GM19372 (cell line): ENCODE results near the gene CDC14A.
A peak's percentile ranks its signal among the peaks of the same experiment; 100 is the strongest.
"Not testable (repeated sequence)": the region's sequence is repeated elsewhere in the genome, so short reads cannot be mapped to it uniquely, and the experiment has no call there.

ENCODE experiments used
- ATAC-seq: cut with Tn5 transposase; IDR thresholded peaks from one replicate; pipeline ENCODE4 v1.9.1; 2021; ENCODE audit warnings: mild to moderate bottlenecking, low read depth, moderate library complexity; ENCODE audit not compliant: unreplicated experiment

Gene CDC14A

DNA sequence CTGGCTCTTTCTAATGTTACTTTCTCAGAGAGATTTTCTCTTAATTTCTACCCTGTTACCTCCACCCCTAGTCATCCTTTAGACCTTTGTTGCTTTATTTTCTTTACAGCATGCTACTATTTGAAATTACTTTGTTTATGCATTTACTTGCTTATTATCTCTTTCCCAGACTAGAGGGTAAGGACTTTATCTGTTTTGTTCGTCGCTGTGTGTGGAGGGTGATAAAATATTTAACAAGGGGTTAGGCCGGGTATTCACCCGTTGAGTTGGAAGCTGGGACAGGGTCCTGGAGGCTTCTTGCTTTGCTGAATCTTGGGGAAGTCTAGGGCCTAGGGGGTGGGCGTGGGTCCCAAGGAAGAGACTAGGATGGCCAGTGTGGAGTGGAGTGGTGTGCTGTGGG, 43.6 kb downstream of the CDC14A start:
- ATAC-seq, result no peak

DNA sequence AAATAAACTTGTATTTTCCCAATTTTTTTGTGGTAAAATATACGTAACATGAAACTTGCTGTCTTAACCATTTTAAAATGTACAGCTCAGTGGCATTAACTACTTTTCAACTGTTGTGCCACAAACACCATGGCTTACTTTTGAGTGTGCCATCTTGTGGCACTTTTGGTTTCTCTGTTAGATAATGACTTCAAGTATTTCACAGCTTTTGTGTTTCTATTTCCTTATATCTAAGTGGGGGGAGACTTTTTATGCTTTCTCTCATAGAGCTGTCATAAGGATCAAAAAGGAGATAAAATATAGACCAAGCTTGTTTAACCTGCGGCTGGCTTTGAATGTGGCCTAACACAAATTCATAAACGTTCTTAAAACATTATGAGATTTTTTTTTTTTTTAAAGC, 44.3 kb downstream of the CDC14A start:
- no peak for ATAC-seq

DNA sequence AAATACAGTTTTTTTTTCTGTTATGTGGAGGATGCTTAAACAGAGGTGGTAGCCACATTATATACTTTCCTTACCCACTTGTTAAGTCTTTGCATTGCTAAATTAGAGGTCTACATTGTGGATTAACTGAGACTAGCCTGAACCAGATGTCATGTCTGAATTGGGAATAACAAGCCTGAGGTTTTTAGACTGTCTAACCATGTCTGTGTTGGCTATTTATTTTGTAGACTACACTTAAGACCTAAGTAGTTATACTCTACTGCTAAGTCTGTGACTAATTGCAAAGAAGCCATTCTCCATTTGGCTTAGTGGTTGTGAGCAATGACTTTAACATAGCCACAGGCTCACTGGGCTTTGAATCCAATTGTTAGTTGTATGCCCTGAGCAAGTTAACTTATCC, 45.4 kb downstream of the CDC14A start:
- no peak for ATAC-seq

DNA sequence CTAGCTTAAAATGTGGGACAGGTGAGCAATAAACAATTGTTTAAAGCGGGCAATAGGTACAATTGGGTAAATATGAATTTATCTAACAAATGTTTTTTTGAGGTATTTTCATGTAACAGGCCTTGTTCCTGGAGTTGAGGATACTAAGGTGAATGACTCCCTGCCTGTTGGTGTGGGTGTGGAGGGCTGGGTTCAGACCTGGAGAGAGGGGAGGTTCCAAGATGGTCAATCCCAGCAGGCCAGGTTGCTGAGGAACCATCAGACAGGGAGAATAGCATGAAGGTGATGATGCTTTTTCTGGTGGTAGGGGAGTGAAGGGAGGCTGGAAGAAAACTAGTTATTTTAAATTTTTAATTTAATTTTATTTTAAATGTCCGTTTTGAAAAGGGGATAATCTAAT, 46.3 kb downstream of the CDC14A start:
- ATAC-seq, result no peak

DNA sequence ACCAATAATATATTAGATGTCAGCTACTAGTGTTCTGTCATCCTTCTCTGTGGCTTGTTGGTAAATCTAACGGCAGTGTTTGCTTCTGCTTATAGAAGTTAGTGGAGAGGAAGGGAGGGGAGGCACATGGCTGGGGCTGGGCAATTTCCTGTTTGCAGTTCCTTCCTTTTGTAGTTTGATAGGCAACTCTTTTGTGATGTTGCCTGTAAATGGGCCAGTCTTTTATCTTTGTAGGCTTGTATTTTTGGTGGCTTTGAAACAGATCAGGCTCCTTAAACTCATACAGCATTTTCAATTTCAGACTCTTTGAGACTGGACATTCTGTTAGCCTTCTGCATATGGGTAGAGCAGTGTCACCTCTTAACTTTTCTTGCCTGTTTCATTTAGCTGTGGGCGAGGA, 48.1 kb downstream of the CDC14A start:
- peak; percentile 69 for ATAC-seq

DNA sequence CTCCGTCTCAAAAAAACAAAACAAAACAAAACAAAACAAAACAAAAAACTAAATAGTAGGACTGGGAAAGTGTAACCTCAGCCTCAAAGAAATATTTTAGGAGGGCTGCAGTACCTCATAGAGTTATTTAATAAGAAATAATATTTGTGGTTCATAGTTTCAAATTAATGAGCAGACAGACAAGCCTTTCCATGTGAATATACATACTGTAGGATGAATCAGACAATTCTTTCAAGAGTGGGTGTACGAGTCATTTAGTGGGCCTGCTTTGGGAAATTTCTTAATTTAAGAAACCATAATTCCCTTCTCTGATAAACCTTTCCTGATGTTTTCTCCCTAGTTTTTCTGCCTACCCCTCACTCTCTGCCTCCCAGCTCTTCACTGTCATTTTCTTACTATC, 52.5 kb downstream of the CDC14A start:
- no peak for ATAC-seq

DNA sequence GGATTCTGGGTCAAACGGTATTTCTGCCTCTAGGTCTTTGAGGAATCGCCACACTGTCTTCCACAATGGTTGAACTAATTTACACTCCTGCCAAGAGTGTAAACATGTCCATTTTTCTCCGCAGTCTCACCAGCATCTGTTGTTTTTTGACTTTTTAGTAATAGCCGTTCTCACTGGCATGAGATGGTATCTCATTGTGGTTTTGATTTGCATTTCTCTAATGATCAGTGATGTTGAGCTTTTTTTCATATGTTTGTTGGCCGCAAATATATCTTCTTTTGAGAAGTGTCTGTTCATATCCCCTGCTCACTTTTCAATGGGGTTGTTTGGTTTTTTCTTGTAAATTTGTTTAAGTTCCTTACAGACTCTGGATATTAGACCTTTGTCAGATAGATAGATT, 53.6 kb downstream of the CDC14A start:
- ATAC-seq, result not testable (repeated sequence)

DNA sequence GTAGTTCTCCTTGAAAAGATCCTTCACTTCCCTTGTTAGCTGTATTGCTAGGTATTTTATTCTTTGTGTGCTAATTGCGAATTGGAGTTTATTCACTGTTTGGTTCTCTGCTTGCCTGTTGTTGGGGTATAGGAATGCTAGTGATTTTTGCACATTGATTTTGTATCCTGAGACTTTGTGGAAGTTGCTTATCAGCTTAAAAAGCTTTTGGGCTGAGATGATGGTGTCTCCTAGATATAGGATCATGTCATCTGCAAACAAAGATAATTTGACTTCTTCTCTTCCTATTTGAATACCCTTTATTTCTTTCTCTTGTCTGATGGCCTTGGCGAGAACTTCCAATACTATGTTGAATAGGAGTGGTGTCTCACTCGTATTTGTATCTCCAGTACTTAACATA, 55.1 kb downstream of the CDC14A start:
- not testable (repeated sequence) for ATAC-seq

DNA sequence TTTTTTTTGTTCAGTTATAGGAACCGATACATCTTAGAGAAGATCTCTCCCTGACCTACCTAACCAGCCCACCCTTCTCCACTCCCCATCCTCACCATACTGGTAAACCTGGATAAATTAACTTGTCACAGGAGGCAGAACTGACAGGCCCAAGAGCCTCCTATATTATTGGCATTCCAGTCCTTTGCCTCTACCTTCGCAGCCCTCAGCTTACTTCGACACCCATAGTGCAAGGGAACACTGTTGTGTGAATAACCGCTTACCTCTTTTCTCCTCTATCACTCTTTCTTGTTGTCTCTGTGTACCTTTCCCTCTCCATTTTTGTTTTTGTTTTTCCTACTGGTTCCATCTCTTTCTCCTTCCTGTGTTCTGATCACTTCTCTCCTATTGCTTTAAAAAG, 58.7 kb downstream of the CDC14A start:
- no peak for ATAC-seq

DNA sequence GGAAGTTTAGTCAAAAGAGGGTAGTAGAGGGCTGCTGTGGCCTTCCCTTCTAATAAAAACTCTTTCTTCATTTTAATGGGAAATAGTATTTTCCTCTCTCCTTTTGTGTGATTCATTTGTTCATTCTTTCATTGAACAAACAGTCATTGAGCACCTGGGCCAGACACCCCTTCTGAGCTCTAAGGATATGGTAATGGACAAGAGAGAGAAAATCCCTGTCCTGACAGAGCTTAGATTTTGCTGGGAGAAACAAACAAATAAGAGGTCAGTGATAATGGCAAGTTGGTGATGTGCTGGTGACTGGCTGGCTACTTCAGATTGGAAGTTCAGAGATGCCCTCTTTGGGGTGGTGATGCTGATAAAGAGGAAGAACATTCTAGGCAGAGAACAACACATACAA, 59.3 kb downstream of the CDC14A start:
- ATAC-seq, result no peak

DNA sequence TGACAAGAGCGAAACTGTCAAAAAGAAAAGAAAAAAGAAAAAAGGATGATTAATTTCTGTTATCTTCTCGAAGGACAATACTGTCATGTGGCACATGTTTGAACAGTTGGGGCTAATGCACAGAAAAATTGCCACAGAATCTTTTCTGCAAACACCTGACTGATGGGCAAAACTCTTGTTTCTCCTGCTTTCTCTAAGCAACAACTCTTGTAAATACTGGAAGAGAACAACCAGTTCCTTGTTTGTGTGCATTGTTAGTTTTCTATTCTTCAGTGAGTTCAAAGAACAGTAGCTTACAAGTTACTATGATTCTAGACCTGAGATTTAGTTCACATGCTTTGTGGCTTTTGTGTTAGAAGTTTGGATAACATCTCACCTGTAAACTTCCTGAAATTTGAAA, 60.7 kb downstream of the CDC14A start:
- no peak for ATAC-seq

DNA sequence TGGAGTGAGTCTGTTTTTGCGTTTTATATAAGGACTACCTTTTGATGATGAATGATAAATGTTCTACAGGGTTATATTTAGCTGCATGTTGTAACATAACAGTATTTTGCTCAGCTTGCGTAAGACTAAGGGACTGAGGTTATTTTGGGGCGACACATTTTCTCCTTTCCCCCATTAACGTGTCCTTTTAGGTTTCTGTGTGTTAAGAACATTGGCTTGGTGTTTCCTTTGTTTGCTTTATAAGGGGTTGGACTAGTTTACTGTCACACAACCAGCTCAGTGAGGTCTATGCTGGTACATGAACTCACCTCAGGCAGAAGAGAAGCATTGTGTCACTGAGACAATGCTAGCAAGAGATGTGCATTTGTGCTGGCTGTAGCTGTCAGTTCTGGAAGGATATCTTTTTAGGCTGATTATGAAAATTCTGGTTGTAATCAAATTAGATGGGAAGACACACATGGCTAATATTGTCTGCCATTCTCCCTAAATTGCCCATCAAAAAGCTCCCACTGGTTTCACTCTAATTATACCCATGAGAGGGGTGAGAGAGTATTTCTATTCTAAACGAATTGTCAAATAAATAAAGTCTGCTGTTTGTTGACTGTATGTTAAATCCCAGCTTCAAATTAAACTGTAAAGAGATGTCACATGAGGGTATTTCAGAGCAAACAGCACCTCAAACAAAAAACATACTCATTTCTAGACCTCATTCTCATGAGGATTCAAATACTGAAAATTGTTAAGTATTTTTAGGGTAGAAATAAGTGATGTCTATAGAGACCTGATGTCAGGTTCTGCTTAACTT, 62.6 kb downstream of the CDC14A start:
- ATAC-seq, result no peak

DNA sequence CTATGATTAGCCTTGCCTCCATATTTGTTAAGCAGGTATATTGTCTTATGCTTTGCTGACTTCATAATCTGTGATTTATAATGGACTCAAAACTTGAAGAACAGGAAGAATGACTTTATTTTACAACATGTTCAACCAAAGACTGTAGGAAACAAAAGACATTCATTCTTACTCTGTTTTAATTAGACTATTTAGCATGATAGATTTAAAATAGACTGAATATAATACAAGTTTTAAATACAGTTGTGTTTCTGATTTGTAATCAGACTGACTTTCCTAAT, 63.1 kb downstream of the CDC14A start:
- no peak for ATAC-seq

DNA sequence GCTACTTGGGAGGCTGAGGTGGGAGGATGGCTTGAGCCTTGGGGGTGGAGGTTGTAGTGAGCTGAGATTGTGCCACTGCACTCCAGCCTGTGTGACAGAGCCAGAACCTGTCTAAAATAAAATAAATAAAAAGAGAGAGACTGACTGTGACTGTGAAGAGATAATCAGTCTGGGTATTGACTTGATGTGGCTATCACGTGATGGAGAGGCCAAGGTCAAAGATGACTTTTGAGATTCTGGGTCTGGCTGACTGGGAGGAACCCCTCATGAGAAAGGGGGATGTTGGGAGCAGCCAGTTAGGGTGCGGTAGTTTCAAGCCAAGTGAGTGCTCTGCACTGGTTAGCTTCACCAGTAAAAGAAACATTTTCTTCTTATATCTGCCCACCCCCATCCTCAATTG, 66.8 kb downstream of the CDC14A start:
- ATAC-seq, result no peak

DNA sequence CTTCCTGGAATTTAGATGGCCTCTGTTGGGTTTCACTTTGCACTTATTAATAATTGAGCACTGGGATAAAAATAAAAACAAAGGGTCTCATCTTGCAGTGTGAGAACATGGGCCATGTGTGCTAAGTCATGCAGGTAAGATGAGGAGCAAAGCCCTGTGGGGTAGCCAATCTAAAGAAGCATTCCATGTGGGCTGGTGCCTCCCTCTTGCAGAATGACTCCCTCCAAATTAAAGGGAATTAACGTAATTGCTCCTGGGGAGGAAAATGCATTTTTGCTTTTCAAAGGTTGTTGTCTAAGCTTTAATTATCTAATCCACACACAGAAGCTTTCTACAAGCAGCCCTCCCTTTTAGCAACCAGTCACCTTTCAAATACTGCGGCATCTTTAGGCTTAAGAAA, 69.8 kb downstream of the CDC14A start:
- ATAC-seq, result no peak

DNA sequence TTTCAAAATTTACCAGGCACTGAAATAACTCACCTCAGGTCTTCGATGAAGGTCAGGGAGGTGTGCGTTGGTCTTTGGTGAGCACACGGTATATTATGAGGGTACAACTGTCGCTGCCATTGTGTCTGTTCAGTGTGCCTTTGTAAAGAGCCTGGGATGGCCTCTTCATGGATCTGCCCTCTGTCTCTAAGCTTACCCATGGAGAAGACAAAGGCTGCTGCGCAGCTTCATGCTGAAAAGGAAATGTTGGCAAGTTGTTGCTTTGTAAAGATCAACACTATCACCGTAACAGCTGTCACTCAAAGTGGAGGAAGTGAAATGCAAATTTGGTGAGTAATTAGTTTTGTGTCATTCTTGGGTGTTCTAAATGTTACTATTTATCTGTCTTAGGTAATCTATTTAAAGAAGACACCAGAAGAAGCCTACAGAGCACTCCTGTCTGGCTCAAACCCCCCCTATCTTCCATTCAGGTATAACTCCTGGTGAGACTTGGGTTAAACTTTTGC, 71.6 kb downstream of the CDC14A start:
- no peak for ATAC-seq

DNA sequence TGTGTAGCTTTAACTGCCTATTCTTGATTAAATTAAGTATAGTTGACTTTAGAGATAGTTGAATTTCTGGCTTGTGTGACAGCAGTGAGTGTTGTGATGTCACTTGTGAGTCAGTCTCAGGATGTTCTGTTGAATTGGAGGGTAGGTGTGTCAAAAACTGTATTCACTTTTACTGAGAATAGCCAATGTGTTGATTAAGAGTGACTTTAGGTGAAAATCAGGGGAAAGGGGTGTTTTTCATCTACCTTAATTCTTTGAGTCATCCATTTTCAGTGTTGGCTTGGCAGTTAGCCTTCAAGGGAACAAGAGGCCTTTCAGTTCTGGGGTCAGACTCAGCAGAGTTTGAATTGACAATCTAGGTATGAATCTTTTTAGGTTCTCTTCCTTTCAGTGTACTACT, 75.9 kb downstream of the CDC14A start:
- ATAC-seq, result no peak

DNA sequence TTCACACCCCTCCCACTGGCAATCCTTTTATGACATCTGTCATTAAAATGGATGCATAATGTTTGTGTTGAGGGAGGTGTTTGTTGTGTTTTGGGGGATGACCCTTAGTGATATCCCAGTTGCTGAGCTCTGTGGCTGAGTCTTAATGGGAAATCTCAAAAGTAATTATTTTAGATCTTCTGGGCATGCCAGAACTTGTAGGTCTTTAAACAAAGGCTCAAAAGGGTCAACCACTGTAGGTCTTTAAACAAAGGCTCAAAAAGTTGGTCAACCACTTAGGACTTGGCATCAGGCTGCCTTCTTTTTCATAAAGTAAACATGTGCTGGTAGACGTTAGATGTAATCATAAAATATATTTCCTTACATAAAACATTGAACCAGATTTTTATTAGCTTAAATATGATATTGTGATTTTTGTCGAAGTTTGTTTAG, 78.0 kb downstream of the CDC14A start:
- no peak for ATAC-seq

DNA sequence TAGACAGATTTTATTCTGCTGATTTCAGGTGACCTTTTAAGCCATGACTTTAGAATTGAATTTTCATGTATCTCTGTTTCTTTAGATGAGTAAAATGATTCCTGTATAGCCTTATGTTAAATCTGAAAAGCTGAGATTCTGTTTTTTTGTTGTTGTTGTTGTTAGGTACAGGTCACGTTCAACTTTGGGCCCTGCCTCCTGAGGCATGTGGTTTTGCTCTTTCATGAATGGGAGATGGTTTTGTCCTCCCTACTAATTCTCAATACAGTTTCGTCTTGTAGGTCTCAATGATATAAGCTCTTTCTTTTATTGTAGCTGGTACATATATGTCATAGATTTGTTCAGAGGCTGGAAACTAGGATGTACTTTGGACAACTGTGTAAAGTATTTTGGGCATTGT, 79.6 kb downstream of the CDC14A start:
- no peak for ATAC-seq

DNA sequence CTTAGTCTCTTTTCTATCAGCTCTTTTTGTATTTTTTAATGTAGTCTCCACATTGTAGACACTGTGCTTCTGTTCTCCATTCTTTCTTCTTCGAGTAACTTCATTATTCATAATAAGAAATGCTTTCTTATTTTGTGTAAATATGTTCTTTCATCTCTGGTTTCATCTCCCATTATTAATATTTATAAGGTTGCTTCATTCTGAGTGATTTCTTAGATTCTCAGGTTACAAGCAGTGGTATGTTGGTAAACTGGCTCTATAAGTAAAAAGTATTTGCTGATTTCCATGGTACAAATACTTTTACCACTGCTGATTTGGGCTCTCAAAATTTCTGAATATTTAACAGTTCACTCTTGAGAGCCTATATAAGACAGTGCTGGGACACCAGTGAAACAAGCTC, 81.3 kb downstream of the CDC14A start:
- no peak for ATAC-seq

DNA sequence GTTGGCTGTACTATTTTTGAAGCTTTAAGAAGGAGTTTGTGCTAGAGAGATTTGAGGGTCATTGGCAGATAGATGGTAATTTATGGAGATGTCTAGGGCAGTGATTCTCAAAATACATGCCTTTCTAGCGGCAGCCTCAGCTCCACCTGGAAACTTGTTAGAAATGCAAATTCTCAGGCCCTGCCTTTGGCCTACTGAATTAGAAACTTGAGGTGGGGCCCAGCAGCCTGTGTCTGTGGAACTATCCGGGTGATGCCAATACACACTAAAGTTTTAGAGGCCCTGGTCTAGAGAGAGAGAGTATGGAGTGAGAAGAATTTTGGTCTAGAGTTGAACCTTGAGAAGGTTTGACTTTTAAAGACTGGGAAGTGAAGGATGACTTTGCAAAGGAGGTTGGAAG, 82.5 kb downstream of the CDC14A start:
- ATAC-seq, result no peak

DNA sequence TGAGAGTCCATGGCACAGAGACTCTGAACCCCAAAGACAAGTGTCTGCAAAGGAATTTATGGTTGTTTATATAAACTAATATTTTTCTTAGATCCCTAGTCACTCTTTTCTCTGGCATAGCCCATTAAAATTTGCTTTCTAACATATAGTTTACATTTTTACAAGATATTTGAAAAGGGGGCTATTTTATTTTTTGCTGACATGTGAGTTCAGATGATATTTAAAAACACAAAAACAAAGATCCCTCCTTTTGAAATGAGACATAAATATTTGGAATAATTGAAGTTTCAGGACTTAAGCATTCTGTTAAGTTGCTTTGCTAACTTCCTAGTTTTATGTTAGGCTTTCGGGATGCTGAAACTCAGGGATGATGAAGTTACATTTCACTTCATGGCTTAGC, 86.1 kb downstream of the CDC14A start:
- no peak for ATAC-seq

DNA sequence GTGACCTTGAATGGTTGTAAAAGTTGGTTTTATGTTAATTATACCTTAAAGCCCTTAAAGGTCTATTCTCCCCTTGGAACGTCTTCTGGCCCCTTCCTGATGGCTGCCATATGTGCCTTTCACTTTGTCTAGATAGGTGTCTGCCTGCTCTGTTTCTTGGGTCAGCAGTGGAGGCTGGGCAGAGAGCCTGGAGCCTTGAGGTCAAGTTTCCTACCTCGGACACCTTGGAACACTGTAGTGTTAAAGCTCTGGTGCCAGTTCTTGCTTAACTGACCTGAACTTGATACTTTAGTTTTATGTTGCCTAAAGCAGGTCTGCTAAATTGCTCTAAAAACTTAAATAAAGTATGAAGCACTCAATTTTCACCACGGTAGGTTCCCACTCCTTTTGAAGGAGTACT, 86.5 kb downstream of the CDC14A start:
- no peak for ATAC-seq
